ENCODE measurements around the gene FAM181A. TPM values are rescaled to one million over a fixed set of nuclear protein-coding genes. Genes with fewer than 3 reads are reported as not detected.

The FAM181A gene
- total RNA-seq, 1 experiment from 2014 or later: not detected

DNA sequence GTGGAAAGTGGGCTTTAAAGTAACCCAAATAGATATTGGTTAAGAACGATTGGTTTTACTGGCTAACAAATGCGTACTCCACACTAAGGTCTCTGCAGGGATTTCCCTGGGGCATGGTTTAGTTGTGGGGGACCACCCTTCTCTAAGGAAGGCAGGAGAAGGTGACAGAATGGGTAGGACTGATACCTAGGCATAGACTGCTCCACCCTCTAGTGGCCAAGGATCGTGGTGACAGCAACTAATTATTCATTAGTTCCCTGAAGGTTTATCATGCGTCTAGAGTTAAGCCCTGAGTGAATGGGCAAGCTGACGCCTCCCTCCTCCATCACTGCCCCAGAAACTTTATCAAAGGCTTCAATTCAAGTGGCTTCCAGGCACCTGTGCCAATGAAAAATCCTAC is 9.1 kb downstream of the FAM181A start:
- DNase-seq (ENCODE audit: low spot score): peak; percentile 60
- Histone ChIP-seq H3K4me1 (ENCODE audit: insufficient read depth, low read length, poor library complexity, severe bottlenecking) (peaks cover 3% of the 10 kb centered on the region), H3K27ac (ENCODE audit: low read depth, low read length, poor library complexity, severe bottlenecking) (no peak overlapping the region), H3K27me3 (replicated peaks; ENCODE audit: insufficient read depth, low read depth, low read length, poor library complexity) (no peaks in the 10 kb centered on the region), H3K9me3 (ENCODE audit: low read depth, low read length, poor library complexity, severe bottlenecking) (no peaks in the 10 kb centered on the region), H3K36me3 (ENCODE audit: insufficient read depth, low read length, poor library complexity, severe bottlenecking) (no peaks in the 10 kb centered on the region), H3K4me3 (ENCODE audit: low read depth, low read length, poor library complexity, severe bottlenecking) (no peak overlapping the region)
- BruUV-seq (replicated peaks): no TSS peak
- POLR2A ChIA-PET (ENCODE audit: low non-redundant PET): no interaction called here
- peak; percentile 61 for TF ChIP-seq CTCF (conservative IDR thresholded peaks at IDR 0.05; ENCODE audit: low read depth, low read length)
- no peak for TF ChIP-seq EZH2 (IDR thresholded peaks at IDR 0.05; ENCODE audit: borderline replicate concordance, low read depth, low read length, poor library complexity, severe bottlenecking)
- intact Hi-C loops (cut with micrococcal nuclease; ENCODE audit: unreplicated experiment): no loop called here
- CTCF ChIA-PET: interaction anchor here (1.0 kb wide), 1 partner anchor 56 kb away, joined by 3 read pairs; no protein-coding TSS in a partner anchor

DNA sequence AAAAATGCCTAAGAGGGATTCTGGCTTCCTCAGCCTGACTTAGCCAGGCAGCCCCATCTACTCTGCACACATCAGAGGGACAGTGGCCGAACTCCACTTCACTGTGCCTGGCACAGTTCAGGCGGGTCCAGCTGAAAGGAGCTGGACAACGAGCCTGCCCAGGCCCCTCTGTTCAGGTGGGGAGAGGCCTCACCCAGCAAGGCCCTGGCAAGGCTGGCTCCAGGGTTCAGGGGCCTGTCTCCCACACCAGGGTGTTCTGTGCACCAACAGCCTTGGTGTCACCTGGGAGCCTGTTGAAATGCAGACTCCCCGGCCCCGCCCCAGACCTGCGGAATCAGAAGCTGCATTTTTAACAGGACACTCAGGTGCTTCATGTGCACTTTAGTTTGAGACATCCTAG is 9.8 kb downstream of the FAM181A start:
- intact Hi-C loops (cut with micrococcal nuclease; ENCODE audit: unreplicated experiment): no loop called here
- Histone ChIP-seq H3K4me1 (ENCODE audit: insufficient read depth, low read length, poor library complexity, severe bottlenecking) (peaks cover 6% of the 10 kb centered on the region), H3K27ac (ENCODE audit: low read depth, low read length, poor library complexity, severe bottlenecking) (no peak overlapping the region), H3K36me3 (ENCODE audit: insufficient read depth, low read length, poor library complexity, severe bottlenecking) (no peaks in the 10 kb centered on the region), H3K4me3 (ENCODE audit: low read depth, low read length, poor library complexity, severe bottlenecking) (no peak overlapping the region), H3K9me3 (ENCODE audit: low read depth, low read length, poor library complexity, severe bottlenecking) (no peaks in the 10 kb centered on the region), H3K27me3 (replicated peaks; ENCODE audit: insufficient read depth, low read depth, low read length, poor library complexity) (no peaks in the 10 kb centered on the region)
- BruUV-seq (replicated peaks): no TSS peak
- POLR2A ChIA-PET (ENCODE audit: low non-redundant PET): no interaction called here
- TF ChIP-seq EZH2 (IDR thresholded peaks at IDR 0.05; ENCODE audit: borderline replicate concordance, low read depth, low read length, poor library complexity, severe bottlenecking) (no peak), CTCF (conservative IDR thresholded peaks at IDR 0.05; ENCODE audit: low read depth, low read length) (no peak)
- no peak for DNase-seq (ENCODE audit: low spot score)
- CTCF ChIA-PET: interaction anchor here (0.7 to 1.0 kb wide), 2 partner anchors 57 to 200 kb away, joined by 3 read pairs; no protein-coding TSS in a partner anchor

DNA sequence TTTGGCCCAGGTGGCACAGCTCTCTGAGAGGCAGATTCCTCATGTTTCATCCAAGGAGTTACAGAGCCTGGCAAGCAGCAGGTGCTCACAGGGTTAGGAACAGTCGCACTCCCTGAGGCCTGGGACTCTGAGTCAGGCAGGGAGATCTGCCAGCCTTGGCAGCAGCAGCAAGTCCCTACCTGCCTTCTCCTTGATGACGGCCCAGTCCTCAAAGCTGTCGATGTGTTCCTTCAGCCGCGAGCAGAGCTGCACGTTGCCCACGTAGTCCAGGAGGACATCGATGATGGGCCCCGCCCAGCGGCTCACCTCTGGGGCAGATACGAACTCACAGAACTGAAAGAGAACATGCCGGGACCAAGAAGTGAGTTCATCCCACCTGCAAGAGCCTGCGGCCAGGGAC is 10.4 kb downstream of the FAM181A start:
- Histone ChIP-seq H3K4me1 (ENCODE audit: insufficient read depth, low read length, poor library complexity, severe bottlenecking) (peaks cover 6% of the 10 kb centered on the region), H3K27me3 (replicated peaks; ENCODE audit: insufficient read depth, low read depth, low read length, poor library complexity) (no peaks in the 10 kb centered on the region), H3K4me3 (ENCODE audit: low read depth, low read length, poor library complexity, severe bottlenecking) (no peak overlapping the region), H3K9me3 (ENCODE audit: low read depth, low read length, poor library complexity, severe bottlenecking) (no peaks in the 10 kb centered on the region), H3K36me3 (ENCODE audit: insufficient read depth, low read length, poor library complexity, severe bottlenecking) (no peaks in the 10 kb centered on the region), H3K27ac (ENCODE audit: low read depth, low read length, poor library complexity, severe bottlenecking) (no peak overlapping the region)
- BruUV-seq (replicated peaks): no TSS peak
- intact Hi-C loops (cut with micrococcal nuclease; ENCODE audit: unreplicated experiment): no loop called here
- ChIA-PET POLR2A (ENCODE audit: low non-redundant PET) (no interaction called here), CTCF (interaction anchor here (0.7 to 1.0 kb wide), 2 partner anchors 58 to 199 kb away, joined by 3 read pairs; no protein-coding TSS in a partner anchor)
- DNase-seq (ENCODE audit: low spot score): no peak
- TF ChIP-seq EZH2 (IDR thresholded peaks at IDR 0.05; ENCODE audit: borderline replicate concordance, low read depth, low read length, poor library complexity, severe bottlenecking) (no peak), CTCF (conservative IDR thresholded peaks at IDR 0.05; ENCODE audit: low read depth, low read length) (no peak)
